ENCODE results near the gene PEPD.

The PEPD gene

GRCh38 chr19:33458807-33459206 lies 62.8 kb downstream of the PEPD start:
- DNase-seq (ENCODE audit: low read depth), result no peak

GRCh38 chr19:33458171-33458633 lies 63.4 kb downstream of the PEPD start:
- no peak for DNase-seq (ENCODE audit: low read depth)

GRCh38 chr19:33456845-33457220 lies 64.8 kb downstream of the PEPD start:
- no peak for DNase-seq (ENCODE audit: low read depth)

- no peak for DNase-seq (ENCODE audit: low read depth)
Measured at GRCh38 chr19:33456076-33456844, 65.3 kb downstream of the PEPD start.

GRCh38 chr19:33453265-33453664 lies 68.3 kb downstream of the PEPD start:
- DNase-seq (ENCODE audit: low read depth), result no peak

- no peak for DNase-seq (ENCODE audit: low read depth)
Measured at GRCh38 chr19:33450689-33451088, 70.9 kb downstream of the PEPD start.

- no peak for DNase-seq (ENCODE audit: low read depth)
Measured at GRCh38 chr19:33449799-33450198, 71.8 kb downstream of the PEPD start.

- DNase-seq (ENCODE audit: low read depth), result no peak
Measured at GRCh38 chr19:33448159-33448516, 73.5 kb downstream of the PEPD start.

- no peak for DNase-seq (ENCODE audit: low read depth)
Measured at GRCh38 chr19:33447336-33448158, 74.0 kb downstream of the PEPD start.

- DNase-seq (ENCODE audit: low read depth), result no peak
Measured at GRCh38 chr19:33446330-33447293, 75.0 kb downstream of the PEPD start.

- DNase-seq (ENCODE audit: low read depth), result no peak
Measured at GRCh38 chr19:33445442-33446329, 75.9 kb downstream of the PEPD start.

GRCh38 chr19:33444562-33445441 lies 76.8 kb downstream of the PEPD start:
- DNase-seq (ENCODE audit: low read depth), result no peak

GRCh38 chr19:33443638-33444561 lies 77.7 kb downstream of the PEPD start:
- DNase-seq (ENCODE audit: low read depth), result no peak

- no peak for DNase-seq (ENCODE audit: low read depth)
Measured at GRCh38 chr19:33442706-33443105, 78.9 kb downstream of the PEPD start.

- DNase-seq (ENCODE audit: low read depth), result no peak
Measured at GRCh38 chr19:33441828-33442227, 79.8 kb downstream of the PEPD start.

GRCh38 chr19:33441277-33441699 lies 80.3 kb downstream of the PEPD start:
- no peak for DNase-seq (ENCODE audit: low read depth)

GRCh38 chr19:33440682-33441081 lies 80.9 kb downstream of the PEPD start:
- DNase-seq (ENCODE audit: low read depth), result no peak

- no peak for DNase-seq (ENCODE audit: low read depth)
Measured at GRCh38 chr19:33440241-33440640, 81.3 kb downstream of the PEPD start.
